ENCODE results near the gene ACSS1.

Gene ACSS1

GRCh38 chr20:25085756-25086495 is 28.0 kb upstream of the ACSS1 start:
- no peak overlapping the region for H4K5ac ChIP-seq (ENCODE audit: low read length)
- no peak overlapping the region for H2BK15ac ChIP-seq (replicated peaks; ENCODE audit: low read depth)
- no peak overlapping the region for H3K27ac ChIP-seq (ENCODE audit: low read depth, low read length)
- no peaks in the 10 kb centered on the region for H3K4me1 ChIP-seq (ENCODE audit: control insufficient read depth, low read depth, low read length)
- no peak overlapping the region for H2BK5ac ChIP-seq (ENCODE audit: low read length)
- H3K18ac ChIP-seq (ENCODE audit: low read length), result no peak overlapping the region
- H4K8ac ChIP-seq (ENCODE audit: low read depth, low read length), result no peak overlapping the region
- H3K27me3 ChIP-seq (ENCODE audit: insufficient read depth, low read length, poor library complexity), result peaks cover 41% of the 10 kb centered on the region
- no peak overlapping the region for H2AK5ac ChIP-seq (ENCODE audit: low read length)
- DNase-seq, result no peak
- no peak overlapping the region for H3K23ac ChIP-seq (ENCODE audit: low read length)
- whole genome bisulfite sequencing (ENCODE audit: extremely low coverage, insufficient coverage, low lambda C conversion rate), result no CpG with 5 or more reads among the region's 10 CpGs
- H3K79me2 ChIP-seq (ENCODE audit: control insufficient read depth, insufficient read depth, low read length), result no peaks in the 10 kb centered on the region
- H3K4me3 ChIP-seq (ENCODE audit: low read length), result no peak overlapping the region
- no peaks in the 10 kb centered on the region for H3K79me1 ChIP-seq (ENCODE audit: low read length)
- no peak overlapping the region for H3K4me2 ChIP-seq (ENCODE audit: low read length)
- no peak overlapping the region for H3K56ac ChIP-seq (ENCODE audit: low read length)
- no peak overlapping the region for H2BK120ac ChIP-seq (ENCODE audit: low read depth, low read length)
- H3K36me3 ChIP-seq (ENCODE audit: control insufficient read depth, insufficient read depth, low read length), result no peaks in the 10 kb centered on the region
- H3K4ac ChIP-seq (ENCODE audit: low read depth, low read length), result no peak overlapping the region
- no peak overlapping the region for H3K9ac ChIP-seq (ENCODE audit: low read length)

GRCh38 chr20:25084626-25085187 is 26.8 kb upstream of the ACSS1 start:
- Histone ChIP-seq H2AK5ac (ENCODE audit: low read length) (no peak overlapping the region), H3K27me3 (ENCODE audit: insufficient read depth, low read length, poor library complexity) (peaks cover 49% of the 10 kb centered on the region), H3K9ac (ENCODE audit: low read length) (no peak overlapping the region), H4K8ac (ENCODE audit: low read depth, low read length) (no peak overlapping the region), H3K56ac (ENCODE audit: low read length) (no peak overlapping the region), H3K79me1 (ENCODE audit: low read length) (no peaks in the 10 kb centered on the region), H3K36me3 (ENCODE audit: control insufficient read depth, insufficient read depth, low read length) (no peaks in the 10 kb centered on the region), H3K4ac (ENCODE audit: low read depth, low read length) (no peak overlapping the region), H2BK15ac (replicated peaks; ENCODE audit: low read depth) (no peak overlapping the region), H3K4me3 (ENCODE audit: low read length) (no peak overlapping the region), H3K4me2 (ENCODE audit: low read length) (no peak overlapping the region), H2BK5ac (ENCODE audit: low read length) (no peak overlapping the region), H3K23ac (ENCODE audit: low read length) (no peak overlapping the region), H2BK120ac (ENCODE audit: low read depth, low read length) (no peak overlapping the region), H4K5ac (ENCODE audit: low read length) (no peak overlapping the region), H3K27ac (ENCODE audit: low read depth, low read length) (no peak overlapping the region), H3K4me1 (ENCODE audit: control insufficient read depth, low read depth, low read length) (no peaks in the 10 kb centered on the region), H3K79me2 (ENCODE audit: control insufficient read depth, insufficient read depth, low read length) (no peaks in the 10 kb centered on the region), H3K18ac (ENCODE audit: low read length) (no peak overlapping the region)
- WGBS (ENCODE audit: extremely low coverage, insufficient coverage, low lambda C conversion rate), result no CpG with 5 or more reads among the region's 36 CpGs
- DNase-seq, result no peak

GRCh38 chr20:25083773-25084625 is 26.1 kb upstream of the ACSS1 start:
- no peaks in the 10 kb centered on the region for H3K4me1 ChIP-seq (ENCODE audit: control insufficient read depth, low read depth, low read length)
- no peak overlapping the region for H3K9ac ChIP-seq (ENCODE audit: low read length)
- no peaks in the 10 kb centered on the region for H3K79me1 ChIP-seq (ENCODE audit: low read length)
- H2BK15ac ChIP-seq (replicated peaks; ENCODE audit: low read depth), result no peak overlapping the region
- no peak overlapping the region for H3K4ac ChIP-seq (ENCODE audit: low read depth, low read length)
- no peaks in the 10 kb centered on the region for H3K79me2 ChIP-seq (ENCODE audit: control insufficient read depth, insufficient read depth, low read length)
- no peak overlapping the region for H4K5ac ChIP-seq (ENCODE audit: low read length)
- no peak overlapping the region for H3K56ac ChIP-seq (ENCODE audit: low read length)
- H2BK120ac ChIP-seq (ENCODE audit: low read depth, low read length), result no peak overlapping the region
- H3K18ac ChIP-seq (ENCODE audit: low read length), result no peak overlapping the region
- no CpG with 5 or more reads among the region's 54 CpGs for WGBS (ENCODE audit: extremely low coverage, insufficient coverage, low lambda C conversion rate)
- no peak for DNase-seq
- no peak overlapping the region for H2BK5ac ChIP-seq (ENCODE audit: low read length)
- H4K8ac ChIP-seq (ENCODE audit: low read depth, low read length), result no peak overlapping the region
- no peak overlapping the region for H2AK5ac ChIP-seq (ENCODE audit: low read length)
- H3K23ac ChIP-seq (ENCODE audit: low read length), result peak overlapping the region; percentile 24
- H3K4me3 ChIP-seq (ENCODE audit: low read length), result no peak overlapping the region
- no peaks in the 10 kb centered on the region for H3K36me3 ChIP-seq (ENCODE audit: control insufficient read depth, insufficient read depth, low read length)
- H3K27me3 ChIP-seq (ENCODE audit: insufficient read depth, low read length, poor library complexity), result peaks cover 49% of the 10 kb centered on the region
- H3K4me2 ChIP-seq (ENCODE audit: low read length), result no peak overlapping the region
- no peak overlapping the region for H3K27ac ChIP-seq (ENCODE audit: low read depth, low read length)

- no peak for DNase-seq
- H3K36me3 ChIP-seq (ENCODE audit: control insufficient read depth, insufficient read depth, low read length), result no peaks in the 10 kb centered on the region
- H3K4me2 ChIP-seq (ENCODE audit: low read length), result no peak overlapping the region
- H3K9ac ChIP-seq (ENCODE audit: low read length), result no peak overlapping the region
- H3K23ac ChIP-seq (ENCODE audit: low read length), result peak overlapping the region; percentile 24
- H4K8ac ChIP-seq (ENCODE audit: low read depth, low read length), result no peak overlapping the region
- H3K18ac ChIP-seq (ENCODE audit: low read length), result no peak overlapping the region
- no peak overlapping the region for H2BK15ac ChIP-seq (replicated peaks; ENCODE audit: low read depth)
- H3K79me1 ChIP-seq (ENCODE audit: low read length), result no peaks in the 10 kb centered on the region
- H3K27ac ChIP-seq (ENCODE audit: low read depth, low read length), result no peak overlapping the region
- no peak overlapping the region for H2AK5ac ChIP-seq (ENCODE audit: low read length)
- H3K4ac ChIP-seq (ENCODE audit: low read depth, low read length), result no peak overlapping the region
- peaks cover 49% of the 10 kb centered on the region for H3K27me3 ChIP-seq (ENCODE audit: insufficient read depth, low read length, poor library complexity)
- no peak overlapping the region for H4K5ac ChIP-seq (ENCODE audit: low read length)
- H3K79me2 ChIP-seq (ENCODE audit: control insufficient read depth, insufficient read depth, low read length), result no peaks in the 10 kb centered on the region
- no peak overlapping the region for H3K56ac ChIP-seq (ENCODE audit: low read length)
- H3K4me1 ChIP-seq (ENCODE audit: control insufficient read depth, low read depth, low read length), result no peaks in the 10 kb centered on the region
- H2BK5ac ChIP-seq (ENCODE audit: low read length), result no peak overlapping the region
- H2BK120ac ChIP-seq (ENCODE audit: low read depth, low read length), result no peak overlapping the region
- H3K4me3 ChIP-seq (ENCODE audit: low read length), result no peak overlapping the region
- whole genome bisulfite sequencing (ENCODE audit: extremely low coverage, insufficient coverage, low lambda C conversion rate), result no CpG with 5 or more reads among the region's 44 CpGs
Measured at GRCh38 chr20:25083141-25083772, 25.3 kb upstream of the ACSS1 start.

- Histone ChIP-seq H3K23ac (ENCODE audit: low read length) (no peak overlapping the region), H4K5ac (ENCODE audit: low read length) (no peak overlapping the region), H3K18ac (ENCODE audit: low read length) (no peak overlapping the region), H3K4me3 (ENCODE audit: low read length) (no peak overlapping the region), H3K4me2 (ENCODE audit: low read length) (no peak overlapping the region), H3K36me3 (ENCODE audit: control insufficient read depth, insufficient read depth, low read length) (no peaks in the 10 kb centered on the region), H4K8ac (ENCODE audit: low read depth, low read length) (no peak overlapping the region), H3K27me3 (ENCODE audit: insufficient read depth, low read length, poor library complexity) (peaks cover 49% of the 10 kb centered on the region), H3K79me2 (ENCODE audit: control insufficient read depth, insufficient read depth, low read length) (no peaks in the 10 kb centered on the region), H3K4me1 (ENCODE audit: control insufficient read depth, low read depth, low read length) (no peaks in the 10 kb centered on the region), H3K56ac (ENCODE audit: low read length) (no peak overlapping the region), H2BK15ac (replicated peaks; ENCODE audit: low read depth) (no peak overlapping the region), H3K4ac (ENCODE audit: low read depth, low read length) (no peak overlapping the region), H2AK5ac (ENCODE audit: low read length) (no peak overlapping the region), H2BK120ac (ENCODE audit: low read depth, low read length) (no peak overlapping the region), H3K27ac (ENCODE audit: low read depth, low read length) (no peak overlapping the region), H3K9ac (ENCODE audit: low read length) (no peak overlapping the region), H2BK5ac (ENCODE audit: low read length) (no peak overlapping the region), H3K79me1 (ENCODE audit: low read length) (no peaks in the 10 kb centered on the region)
- no CpG with 5 or more reads among the region's 9 CpGs for WGBS (ENCODE audit: extremely low coverage, insufficient coverage, low lambda C conversion rate)
- no peak for DNase-seq
Measured at GRCh38 chr20:25082498-25082873, 24.5 kb upstream of the ACSS1 start.

Measured in mesendoderm (in vitro differentiated cells).